Subcutaneous adipose tissue (tissue), 4 donors: ENCODE measurements around the gene APEH. TPM values are rescaled to one million over a fixed set of nuclear protein-coding genes. Genes with fewer than 3 reads are reported as not detected.

Source experiments
- CTCF ChIP-seq: fragments of 450-650 bp; IDR thresholded peaks from one replicate; pipeline ENCODE4 v1.5.1; 2016; ENCODE audit warnings: low read depth, mild to moderate bottlenecking, control low read depth, antibody characterized with exemption, moderate library complexity
- total RNA-seq, 4 donors: library from RNA; depleted of rRNA; stranded (reverse); fragments of >200 nt; gene quantifications; one replicate each; pipeline ENCODE4 v1.1.0, GENCODE V29; 2016

APEH gene
- total RNA-seq, 4 donors from 2014 or later: 40.8 to 65.6 (median 51.3) TPM

GRCh38 chr3:49662720-49663413, 11.3 kb upstream of the APEH start:
- TF ChIP-seq CTCF: no peak

- TF ChIP-seq CTCF: no peak
Observed at GRCh38 chr3:49663831-49664230, 10.3 kb upstream of the APEH start.

- no peak for TF ChIP-seq CTCF
Observed at GRCh38 chr3:49664300-49664699, 9.9 kb upstream of the APEH start.

GRCh38 chr3:49665822-49666519, 8.2 kb upstream of the APEH start:
- no peak for TF ChIP-seq CTCF

- TF ChIP-seq CTCF: no peak
Observed at GRCh38 chr3:49666592-49666991, 7.6 kb upstream of the APEH start.

GRCh38 chr3:49667701-49668413, 6.3 kb upstream of the APEH start:
- TF ChIP-seq CTCF: no peak

GRCh38 chr3:49668414-49668797, 5.7 kb upstream of the APEH start:
- TF ChIP-seq CTCF: no peak
